GM21423 (cell line): ENCODE results near the gene NOSIP.

Experiments
- ATAC-seq: cut with Tn5 transposase; IDR thresholded peaks from one replicate; pipeline ENCODE4 v1.9.1; 2021; ENCODE audit warnings: mild to moderate bottlenecking, moderate library complexity; ENCODE audit not compliant: unreplicated experiment

The NOSIP gene

GRCh38 chr19:49549045-49549444 is 31.3 kb downstream of the NOSIP start:
- ATAC-seq: no peak

GRCh38 chr19:49546825-49547565 is 33.4 kb downstream of the NOSIP start:
- ATAC-seq: no peak

- ATAC-seq: no peak
Observed at GRCh38 chr19:49544154-49544553, 36.2 kb downstream of the NOSIP start.

GRCh38 chr19:49543032-49543431 is 37.3 kb downstream of the NOSIP start:
- no peak for ATAC-seq

- no peak for ATAC-seq
Observed at GRCh38 chr19:49542446-49542845, 37.9 kb downstream of the NOSIP start.

GRCh38 chr19:49541914-49542313 is 38.4 kb downstream of the NOSIP start:
- no peak for ATAC-seq

GRCh38 chr19:49539192-49539952 is 41.0 kb downstream of the NOSIP start:
- no peak for ATAC-seq

- ATAC-seq: no peak
Observed at GRCh38 chr19:49538643-49539042, 41.7 kb downstream of the NOSIP start.

- no peak for ATAC-seq
Observed at GRCh38 chr19:49536921-49537462, 43.4 kb downstream of the NOSIP start.

GRCh38 chr19:49534632-49535385 is 45.5 kb downstream of the NOSIP start:
- no peak for ATAC-seq

- peak; percentile 57 for ATAC-seq
Observed at GRCh38 chr19:49533551-49534488, 46.5 kb downstream of the NOSIP start.

GRCh38 chr19:49530708-49531107 is 49.6 kb downstream of the NOSIP start:
- ATAC-seq: no peak

- no peak for ATAC-seq
Observed at GRCh38 chr19:49528211-49528771, 52.1 kb downstream of the NOSIP start.

GRCh38 chr19:49524812-49525455 is 55.4 kb downstream of the NOSIP start:
- ATAC-seq: no peak

- ATAC-seq: no peak
Observed at GRCh38 chr19:49520705-49521319, 59.5 kb downstream of the NOSIP start.

GRCh38 chr19:49518033-49518432 is 62.3 kb downstream of the NOSIP start:
- no peak for ATAC-seq

- no peak for ATAC-seq
Observed at GRCh38 chr19:49515767-49516166, 64.6 kb downstream of the NOSIP start.

GRCh38 chr19:49514151-49514550 is 66.2 kb downstream of the NOSIP start:
- ATAC-seq: no peak

GRCh38 chr19:49513746-49514118 is 66.6 kb downstream of the NOSIP start:
- ATAC-seq: no peak
